HG02588 (cell line): Measurements from ENCODE around the gene MGST2.

Source experiments
- ATAC-seq: cut with Tn5 transposase; IDR thresholded peaks from one replicate; pipeline ENCODE4 v1.9.1; 2021; ENCODE audit warnings: mild to moderate bottlenecking, moderate library complexity; ENCODE audit not compliant: unreplicated experiment

MGST2 gene

GRCh38 chr4:139736274-139736660 lies 70.6 kb downstream of the MGST2 start:
- no peak for ATAC-seq

- ATAC-seq, result no peak
Observed at GRCh38 chr4:139736661-139737060, 71.0 kb downstream of the MGST2 start.

- ATAC-seq, result no peak
Observed at GRCh38 chr4:139738846-139739613, 73.4 kb downstream of the MGST2 start.

- ATAC-seq, result no peak
Observed at GRCh38 chr4:139740121-139740520, 74.5 kb downstream of the MGST2 start.

- ATAC-seq, result no peak
Observed at GRCh38 chr4:139740531-139741041, 75.0 kb downstream of the MGST2 start.

GRCh38 chr4:139743027-139743426 lies 77.4 kb downstream of the MGST2 start:
- no peak for ATAC-seq

GRCh38 chr4:139744232-139744631 lies 78.6 kb downstream of the MGST2 start:
- ATAC-seq, result no peak

- no peak for ATAC-seq
Observed at GRCh38 chr4:139745111-139745639, 79.6 kb downstream of the MGST2 start.

- no peak for ATAC-seq
Observed at GRCh38 chr4:139746431-139747171, 81.0 kb downstream of the MGST2 start.

GRCh38 chr4:139749338-139749737 lies 83.7 kb downstream of the MGST2 start:
- ATAC-seq, result no peak

- ATAC-seq, result no peak
Observed at GRCh38 chr4:139749835-139750498, 84.3 kb downstream of the MGST2 start.

GRCh38 chr4:139753686-139754085 lies 88.1 kb downstream of the MGST2 start:
- no peak for ATAC-seq
